ENCODE results near the gene MGAT4C. TPM values are rescaled to one million over a fixed set of nuclear protein-coding genes. Genes with fewer than 3 reads are reported as not detected.

The MGAT4C gene
- total RNA-seq, 2 donors from 2014 or later = 0.11 to 1.8 TPM

DNA sequence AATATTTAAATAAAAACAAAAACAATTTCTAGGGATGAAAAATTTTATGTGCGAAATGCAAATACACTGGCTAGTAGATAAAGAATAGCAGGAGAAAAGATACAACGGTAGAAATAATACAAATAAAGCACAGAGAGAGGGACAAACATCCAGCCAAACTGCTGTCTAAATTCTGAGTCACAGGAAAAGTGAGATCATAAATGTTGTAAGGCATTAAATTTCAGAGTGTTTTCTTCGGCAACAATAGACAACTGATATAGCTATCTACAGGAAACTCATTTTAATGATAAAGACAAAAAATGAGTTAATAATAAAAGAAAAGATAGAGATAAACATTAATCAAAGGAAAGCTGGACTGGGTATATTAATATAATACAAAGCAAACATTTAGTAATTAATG is 259.9 kb downstream of the MGAT4C start:
- H3K27me3 ChIP-seq (ENCODE audit: control insufficient read depth, insufficient read depth, low read length, poor library complexity, severe bottlenecking) = no peaks in the 10 kb centered on the region
- H3K9ac ChIP-seq (ENCODE audit: extremely low read depth, low read length, poor library complexity, severe bottlenecking) = no peak overlapping the region
- no peak overlapping the region for H3K27ac ChIP-seq (ENCODE audit: low read depth, low read length)
- H3K36me3 ChIP-seq (ENCODE audit: control insufficient read depth, insufficient read depth, low read length) = no peaks in the 10 kb centered on the region
- Mint-ChIP-seq H3K4me1 (no peaks in the 10 kb centered on the region), H3K9me3 (peaks cover 65% of the 10 kb centered on the region), H3K27ac (no peak overlapping the region), H3K27me3 (ENCODE audit: insufficient read depth) (no peaks in the 10 kb centered on the region), H3K36me3 (ENCODE audit: low read depth) (peaks cover 2% of the 10 kb centered on the region), H3K4me3 (no peak overlapping the region)
- H3K9me3 ChIP-seq (ENCODE audit: control insufficient read depth, low read length) = peaks cover 21% of the 10 kb centered on the region
- DNase-seq = no peak
- TF ChIP-seq, protein P1, sequence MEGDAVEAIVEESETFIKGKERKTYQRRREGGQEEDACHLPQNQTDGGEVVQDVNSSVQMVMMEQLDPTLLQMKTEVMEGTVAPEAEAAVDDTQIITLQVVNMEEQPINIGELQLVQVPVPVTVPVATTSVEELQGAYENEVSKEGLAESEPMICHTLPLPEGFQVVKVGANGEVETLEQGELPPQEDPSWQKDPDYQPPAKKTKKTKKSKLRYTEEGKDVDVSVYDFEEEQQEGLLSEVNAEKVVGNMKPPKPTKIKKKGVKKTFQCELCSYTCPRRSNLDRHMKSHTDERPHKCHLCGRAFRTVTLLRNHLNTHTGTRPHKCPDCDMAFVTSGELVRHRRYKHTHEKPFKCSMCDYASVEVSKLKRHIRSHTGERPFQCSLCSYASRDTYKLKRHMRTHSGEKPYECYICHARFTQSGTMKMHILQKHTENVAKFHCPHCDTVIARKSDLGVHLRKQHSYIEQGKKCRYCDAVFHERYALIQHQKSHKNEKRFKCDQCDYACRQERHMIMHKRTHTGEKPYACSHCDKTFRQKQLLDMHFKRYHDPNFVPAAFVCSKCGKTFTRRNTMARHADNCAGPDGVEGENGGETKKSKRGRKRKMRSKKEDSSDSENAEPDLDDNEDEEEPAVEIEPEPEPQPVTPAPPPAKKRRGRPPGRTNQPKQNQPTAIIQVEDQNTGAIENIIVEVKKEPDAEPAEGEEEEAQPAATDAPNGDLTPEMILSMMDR (conservative IDR thresholded peaks at IDR 0.05) = no peak
- no peaks in the 10 kb centered on the region for H3K4me1 ChIP-seq (ENCODE audit: control insufficient read depth, insufficient read depth, low read length)
- no peak overlapping the region for H3K4me3 ChIP-seq (ENCODE audit: low read length)
- WGBS, 2 experiments (ENCODE audit: insufficient coverage in 1 of 2, insufficient read length in 1 of 2) = 83 to 88% methylated on average over 2 of the region's 3 CpGs

DNA sequence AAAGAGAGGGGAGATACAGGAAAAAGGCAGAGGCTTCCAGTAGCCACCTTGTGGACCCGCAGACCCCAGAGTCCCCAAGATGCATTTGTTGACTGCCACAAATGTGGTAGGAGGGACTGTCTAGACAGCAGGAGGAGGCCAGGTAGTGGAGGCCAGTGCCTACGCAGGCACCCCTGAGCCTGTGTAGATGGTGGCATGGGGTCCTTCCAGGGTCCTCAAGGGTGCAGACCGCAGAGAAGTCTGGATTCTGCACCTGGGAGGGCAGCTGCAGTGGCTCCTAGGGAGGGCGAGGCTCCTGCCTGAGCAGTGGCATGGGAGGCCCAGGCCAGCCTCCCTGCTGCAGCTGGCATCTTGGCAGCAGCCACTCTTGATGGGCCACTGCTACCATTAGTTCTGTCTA is 262.4 kb downstream of the MGAT4C start:
- H3K27ac ChIP-seq (ENCODE audit: low read depth, low read length) = no peak overlapping the region
- Mint-ChIP-seq H3K9me3 (peaks cover 63% of the 10 kb centered on the region), H3K36me3 (ENCODE audit: low read depth) (peaks cover 2% of the 10 kb centered on the region), H3K4me1 (no peaks in the 10 kb centered on the region), H3K27ac (peak overlapping the region; percentile 44), H3K4me3 (no peak overlapping the region), H3K27me3 (ENCODE audit: insufficient read depth) (no peaks in the 10 kb centered on the region)
- no peaks in the 10 kb centered on the region for H3K27me3 ChIP-seq (ENCODE audit: control insufficient read depth, insufficient read depth, low read length, poor library complexity, severe bottlenecking)
- TF ChIP-seq, protein P1 (conservative IDR thresholded peaks at IDR 0.05) = no peak
- no peaks in the 10 kb centered on the region for H3K36me3 ChIP-seq (ENCODE audit: control insufficient read depth, insufficient read depth, low read length)
- no peak overlapping the region for H3K4me3 ChIP-seq (ENCODE audit: low read length)
- WGBS, 2 experiments (ENCODE audit: insufficient coverage in 1 of 2, insufficient read length in 1 of 2) = 89 to 100% methylated on average over 2 to 4 of the region's 4 CpGs
- H3K9me3 ChIP-seq (ENCODE audit: control insufficient read depth, low read length) = peaks cover 21% of the 10 kb centered on the region
- no peaks in the 10 kb centered on the region for H3K4me1 ChIP-seq (ENCODE audit: control insufficient read depth, insufficient read depth, low read length)
- H3K9ac ChIP-seq (ENCODE audit: extremely low read depth, low read length, poor library complexity, severe bottlenecking) = no peak overlapping the region
- DNase-seq = no peak

DNA sequence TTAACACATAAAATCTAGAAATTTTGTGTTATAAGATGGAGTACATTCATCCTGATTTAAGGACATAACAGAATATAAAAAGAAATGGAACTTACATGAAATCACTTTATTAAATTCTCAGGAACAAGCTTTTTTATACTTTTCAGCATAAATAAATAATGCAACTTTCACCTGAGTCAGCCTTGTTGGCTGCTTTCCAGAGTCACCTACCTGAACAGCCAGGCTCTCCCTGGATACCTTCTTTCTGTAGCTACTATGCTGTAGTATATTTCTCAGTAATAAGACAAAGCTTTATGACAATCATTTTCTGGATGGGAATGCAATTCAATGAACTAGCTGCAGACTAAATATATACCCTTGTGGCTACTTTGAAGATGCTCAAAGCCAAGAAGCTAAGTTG is 270.2 kb downstream of the MGAT4C start:
- Histone ChIP-seq H3K4me3 (ENCODE audit: low read length) (no peak overlapping the region), H3K9ac (ENCODE audit: extremely low read depth, low read length, poor library complexity, severe bottlenecking) (no peak overlapping the region), H3K4me1 (ENCODE audit: control insufficient read depth, insufficient read depth, low read length) (no peaks in the 10 kb centered on the region), H3K27me3 (ENCODE audit: control insufficient read depth, insufficient read depth, low read length, poor library complexity, severe bottlenecking) (no peaks in the 10 kb centered on the region), H3K27ac (ENCODE audit: low read depth, low read length) (no peak overlapping the region), H3K9me3 (ENCODE audit: control insufficient read depth, low read length) (no peaks in the 10 kb centered on the region), H3K36me3 (ENCODE audit: control insufficient read depth, insufficient read depth, low read length) (no peaks in the 10 kb centered on the region)
- Mint-ChIP-seq H3K27me3 (ENCODE audit: insufficient read depth) (no peaks in the 10 kb centered on the region), H3K27ac (no peak overlapping the region), H3K4me3 (no peak overlapping the region), H3K4me1 (no peaks in the 10 kb centered on the region), H3K36me3 (ENCODE audit: low read depth) (no peaks in the 10 kb centered on the region), H3K9me3 (peaks cover 2% of the 10 kb centered on the region)
- TF ChIP-seq, protein P1 (conservative IDR thresholded peaks at IDR 0.05) = no peak
- no peak for DNase-seq
